CD4-positive, alpha-beta T cell treated with Interleukin-21 for 1 hour (primary cell): ENCODE results near the gene VPS18.

Experiments
- DNase-seq: peaks from one replicate; pipeline ENCODE4 v3.0.0-alpha.2; 2020

VPS18 gene

GRCh38 chr15:40900256-40901052 lies 6.2 kb downstream of the VPS18 start:
- no peak for DNase-seq

GRCh38 chr15:40901053-40901443 lies 6.8 kb downstream of the VPS18 start:
- DNase-seq, result no peak

GRCh38 chr15:40902605-40903561 lies 8.6 kb downstream of the VPS18 start:
- no peak for DNase-seq

- no peak for DNase-seq
Observed at GRCh38 chr15:40904552-40905201, 10.4 kb downstream of the VPS18 start.

GRCh38 chr15:40906091-40906990 lies 12.1 kb downstream of the VPS18 start:
- DNase-seq, result peak; percentile 75

- peak; percentile 74 for DNase-seq
Observed at GRCh38 chr15:40906991-40907802, 12.9 kb downstream of the VPS18 start.

- no peak for DNase-seq
Observed at GRCh38 chr15:40908095-40908494, 13.8 kb downstream of the VPS18 start.

GRCh38 chr15:40909662-40910630 lies 15.7 kb downstream of the VPS18 start:
- DNase-seq, result no peak

GRCh38 chr15:40911141-40911540 lies 16.9 kb downstream of the VPS18 start:
- no peak for DNase-seq

- no peak for DNase-seq
Observed at GRCh38 chr15:40911693-40912092, 17.4 kb downstream of the VPS18 start.

GRCh38 chr15:40912478-40912877 lies 18.2 kb downstream of the VPS18 start:
- DNase-seq, result no peak

GRCh38 chr15:40914013-40914412 lies 19.8 kb downstream of the VPS18 start:
- DNase-seq, result no peak

- DNase-seq, result no peak
Observed at GRCh38 chr15:40914486-40914885, 20.2 kb downstream of the VPS18 start.

- no peak for DNase-seq
Observed at GRCh38 chr15:40915116-40915661, 20.9 kb downstream of the VPS18 start.

GRCh38 chr15:40915679-40916078 lies 21.4 kb downstream of the VPS18 start:
- no peak for DNase-seq

GRCh38 chr15:40917585-40917984 lies 23.3 kb downstream of the VPS18 start:
- no peak for DNase-seq

GRCh38 chr15:40918146-40918798 lies 24.0 kb downstream of the VPS18 start:
- no peak for DNase-seq

- no peak for DNase-seq
Observed at GRCh38 chr15:40918799-40919392, 24.6 kb downstream of the VPS18 start.
